Activated naive CD8-positive, alpha-beta T cell (primary cell): ENCODE measurements around the gene CHST1.

Source experiments
- H3K27ac Mint-ChIP-seq: one replicate; pipeline ENCODE4 v1.8.0; 2021; ENCODE audit warnings: mixed read lengths
- H3K27me3 Mint-ChIP-seq: one replicate; pipeline ENCODE4 v1.8.0; 2021; ENCODE audit warnings: mixed read lengths
- H3K36me3 Mint-ChIP-seq: one replicate; pipeline ENCODE4 v1.8.0; 2021; ENCODE audit warnings: mixed read lengths
- H3K4me1 Mint-ChIP-seq: one replicate; pipeline ENCODE4 v1.8.0; 2021; ENCODE audit warnings: low read depth, mixed read lengths
- H3K4me3 Mint-ChIP-seq: one replicate; pipeline ENCODE4 v1.8.0; 2021; ENCODE audit warnings: mild to moderate bottlenecking, mixed read lengths
- H3K9me3 Mint-ChIP-seq: one replicate; pipeline ENCODE4 v1.8.0; 2021; ENCODE audit warnings: low read depth, mixed read lengths

CHST1 gene, protein sequence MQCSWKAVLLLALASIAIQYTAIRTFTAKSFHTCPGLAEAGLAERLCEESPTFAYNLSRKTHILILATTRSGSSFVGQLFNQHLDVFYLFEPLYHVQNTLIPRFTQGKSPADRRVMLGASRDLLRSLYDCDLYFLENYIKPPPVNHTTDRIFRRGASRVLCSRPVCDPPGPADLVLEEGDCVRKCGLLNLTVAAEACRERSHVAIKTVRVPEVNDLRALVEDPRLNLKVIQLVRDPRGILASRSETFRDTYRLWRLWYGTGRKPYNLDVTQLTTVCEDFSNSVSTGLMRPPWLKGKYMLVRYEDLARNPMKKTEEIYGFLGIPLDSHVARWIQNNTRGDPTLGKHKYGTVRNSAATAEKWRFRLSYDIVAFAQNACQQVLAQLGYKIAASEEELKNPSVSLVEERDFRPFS

GRCh38 chr11:45665206-45665932 is at the start of gene CHST1:
Gene CHST1 (minus strand): TSS chr11:45665622. CDS start chr11:45650923, 14,699 bp downstream.
- Mint-ChIP-seq H3K36me3 (no peaks in the 10 kb centered on the region), H3K27me3 (peaks cover 21% of the 10 kb centered on the region), H3K4me3 (peak within 1 kb of the TSS; percentile 83), H3K4me1 (peaks cover 8% of the 10 kb centered on the region), H3K9me3 (no peaks in the 10 kb centered on the region), H3K27ac (no peak within 1 kb of the TSS)

DNA sequence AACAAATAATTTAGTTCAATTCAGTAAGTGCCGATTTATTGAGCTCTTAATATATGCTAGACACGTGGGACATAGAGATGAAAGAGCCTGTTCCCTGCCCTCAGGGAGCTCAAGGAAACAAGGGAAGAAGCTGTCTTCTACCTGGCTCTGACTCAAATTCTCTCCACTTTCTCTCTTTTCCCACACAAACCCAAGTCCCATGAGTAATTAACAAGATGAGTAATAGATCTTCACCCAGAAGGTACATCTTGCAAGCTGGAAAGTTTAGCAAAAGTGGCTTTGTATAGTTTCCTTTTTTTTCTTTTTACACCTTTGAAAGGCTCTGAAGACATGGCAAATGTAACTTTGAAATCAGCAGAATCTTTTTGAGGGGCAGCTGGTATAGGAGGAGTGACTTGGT is 48.2 kb upstream of the CHST1 start:
- no peak overlapping the region for H3K27ac Mint-ChIP-seq
- no peaks in the 10 kb centered on the region for H3K9me3 Mint-ChIP-seq
- no peaks in the 10 kb centered on the region for H3K36me3 Mint-ChIP-seq
- no peak overlapping the region for H3K4me3 Mint-ChIP-seq
- peaks cover 12% of the 10 kb centered on the region for H3K27me3 Mint-ChIP-seq
- no peaks in the 10 kb centered on the region for H3K4me1 Mint-ChIP-seq

DNA sequence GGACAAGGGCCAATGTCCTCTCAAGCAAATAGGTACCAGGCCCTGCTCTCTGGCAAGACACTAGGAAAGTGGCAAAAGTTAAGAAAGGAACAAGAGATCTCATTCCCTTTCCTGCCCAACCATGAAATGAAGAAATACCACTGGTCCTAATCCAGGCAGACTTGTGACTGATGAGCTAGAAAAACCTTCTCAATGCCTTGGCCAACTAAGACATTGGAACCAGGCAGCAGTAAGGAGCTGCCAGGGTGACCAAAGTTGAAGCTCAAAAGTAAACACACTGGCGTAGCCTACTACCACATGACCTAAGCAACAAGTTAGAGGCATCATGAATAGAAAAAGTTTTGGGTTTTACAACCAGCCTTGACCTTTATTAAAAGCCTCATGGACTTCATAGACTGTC is 45.1 kb upstream of the CHST1 start:
- H3K36me3 Mint-ChIP-seq = no peaks in the 10 kb centered on the region
- H3K4me3 Mint-ChIP-seq = no peak overlapping the region
- no peak overlapping the region for H3K27ac Mint-ChIP-seq
- H3K4me1 Mint-ChIP-seq = no peaks in the 10 kb centered on the region
- peaks cover 18% of the 10 kb centered on the region for H3K27me3 Mint-ChIP-seq
- no peaks in the 10 kb centered on the region for H3K9me3 Mint-ChIP-seq

DNA sequence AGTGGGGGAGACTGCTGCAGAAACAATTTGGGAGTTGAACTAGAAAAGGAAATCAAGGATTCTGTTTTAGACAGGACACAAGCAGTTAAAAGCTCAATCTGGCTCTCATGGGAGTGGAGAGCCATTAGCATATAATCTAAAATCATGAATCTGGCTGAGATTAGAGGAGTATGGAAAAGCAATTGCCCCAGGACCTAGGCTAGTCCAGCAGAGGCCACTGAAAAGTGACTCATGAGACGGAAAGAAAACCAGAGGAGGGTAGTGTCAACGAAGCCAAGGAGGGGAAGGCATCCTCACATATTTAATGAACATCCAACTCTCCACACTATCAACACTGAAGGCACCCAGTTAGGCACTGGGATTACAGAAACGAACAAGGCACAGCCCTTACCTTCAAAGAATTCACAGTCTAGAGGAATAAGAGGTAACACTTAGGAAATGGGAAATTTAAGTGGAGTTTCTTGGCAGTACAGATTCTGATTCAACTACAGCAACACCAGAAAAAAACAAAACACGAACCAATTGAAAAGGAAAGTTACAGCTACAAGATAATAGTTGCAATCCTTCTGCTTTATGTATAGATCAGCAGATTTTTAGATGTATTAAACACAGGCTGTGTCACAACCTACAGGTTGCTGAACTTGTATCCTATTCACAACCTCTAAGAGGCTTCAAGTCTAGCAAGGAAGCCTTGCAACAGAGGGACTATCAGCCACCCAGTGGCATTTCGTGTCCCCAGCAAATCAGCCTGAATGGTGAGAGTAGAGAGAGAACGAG is 43.7 kb upstream of the CHST1 start:
- Mint-ChIP-seq H3K9me3 (no peaks in the 10 kb centered on the region), H3K27me3 (peaks cover 19% of the 10 kb centered on the region), H3K36me3 (no peaks in the 10 kb centered on the region), H3K4me1 (no peaks in the 10 kb centered on the region), H3K4me3 (no peak overlapping the region), H3K27ac (no peak overlapping the region)

DNA sequence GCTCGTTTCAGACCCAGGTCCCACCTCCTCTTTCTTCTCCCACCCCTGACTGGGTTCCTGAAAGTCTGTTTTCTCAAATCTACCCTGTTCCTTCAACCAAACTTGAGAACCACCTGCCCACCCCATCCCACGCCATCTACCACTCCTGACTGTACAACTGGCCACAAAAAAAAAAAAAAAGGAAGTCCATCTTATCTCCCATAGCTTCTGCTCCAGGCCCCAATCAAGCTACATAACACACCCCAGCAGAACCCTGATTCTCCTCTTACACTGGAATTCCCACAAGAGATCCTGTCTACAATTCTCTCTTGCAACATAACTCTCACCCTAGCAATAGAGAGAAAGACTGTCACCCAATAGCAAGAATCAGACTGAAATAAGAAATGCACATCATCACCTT is 39.2 kb upstream of the CHST1 start:
- no peaks in the 10 kb centered on the region for H3K4me1 Mint-ChIP-seq
- peaks cover 15% of the 10 kb centered on the region for H3K27me3 Mint-ChIP-seq
- no peaks in the 10 kb centered on the region for H3K36me3 Mint-ChIP-seq
- no peak overlapping the region for H3K27ac Mint-ChIP-seq
- no peak overlapping the region for H3K4me3 Mint-ChIP-seq
- H3K9me3 Mint-ChIP-seq = no peaks in the 10 kb centered on the region

GRCh38 chr11:45704133-45704532 is 38.7 kb upstream of the CHST1 start:
- no peaks in the 10 kb centered on the region for H3K36me3 Mint-ChIP-seq
- H3K9me3 Mint-ChIP-seq = no peaks in the 10 kb centered on the region
- H3K27ac Mint-ChIP-seq = no peak overlapping the region
- H3K27me3 Mint-ChIP-seq = peaks cover 15% of the 10 kb centered on the region
- H3K4me1 Mint-ChIP-seq = no peaks in the 10 kb centered on the region
- no peak overlapping the region for H3K4me3 Mint-ChIP-seq

DNA sequence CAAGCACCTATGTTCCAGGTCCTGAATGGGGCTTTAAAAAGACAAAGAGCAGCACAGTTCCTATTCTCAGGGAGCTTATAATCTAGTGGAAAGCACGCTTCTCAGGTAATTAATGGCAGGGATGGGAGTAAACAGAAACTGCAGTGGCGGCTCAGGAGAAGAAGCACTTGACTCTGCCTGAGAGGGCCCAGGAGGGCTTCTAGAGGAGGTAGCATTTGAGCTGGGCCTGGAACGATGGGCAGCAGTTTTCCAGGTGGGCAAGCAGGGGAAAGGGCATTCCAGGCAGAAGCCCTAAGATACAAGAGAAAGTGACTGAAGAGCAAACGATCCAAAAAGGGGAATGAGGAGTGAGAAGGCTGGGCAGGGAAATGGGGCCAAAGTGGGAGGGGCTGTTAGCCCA is 37.1 kb upstream of the CHST1 start:
- Mint-ChIP-seq H3K36me3 (no peaks in the 10 kb centered on the region), H3K4me1 (no peaks in the 10 kb centered on the region), H3K9me3 (no peaks in the 10 kb centered on the region), H3K4me3 (no peak overlapping the region), H3K27me3 (peaks cover 10% of the 10 kb centered on the region), H3K27ac (no peak overlapping the region)

GRCh38 chr11:45698777-45699497 is 33.5 kb upstream of the CHST1 start:
- H3K27ac Mint-ChIP-seq = no peak overlapping the region
- no peak overlapping the region for H3K4me3 Mint-ChIP-seq
- no peaks in the 10 kb centered on the region for H3K36me3 Mint-ChIP-seq
- no peaks in the 10 kb centered on the region for H3K9me3 Mint-ChIP-seq
- peaks cover 6% of the 10 kb centered on the region for H3K27me3 Mint-ChIP-seq
- H3K4me1 Mint-ChIP-seq = no peaks in the 10 kb centered on the region

GRCh38 chr11:45692808-45693453 is 27.5 kb upstream of the CHST1 start:
- no peaks in the 10 kb centered on the region for H3K27me3 Mint-ChIP-seq
- H3K27ac Mint-ChIP-seq = no peak overlapping the region
- H3K4me1 Mint-ChIP-seq = no peaks in the 10 kb centered on the region
- no peak overlapping the region for H3K4me3 Mint-ChIP-seq
- no peaks in the 10 kb centered on the region for H3K36me3 Mint-ChIP-seq
- peaks cover 5% of the 10 kb centered on the region for H3K9me3 Mint-ChIP-seq

DNA sequence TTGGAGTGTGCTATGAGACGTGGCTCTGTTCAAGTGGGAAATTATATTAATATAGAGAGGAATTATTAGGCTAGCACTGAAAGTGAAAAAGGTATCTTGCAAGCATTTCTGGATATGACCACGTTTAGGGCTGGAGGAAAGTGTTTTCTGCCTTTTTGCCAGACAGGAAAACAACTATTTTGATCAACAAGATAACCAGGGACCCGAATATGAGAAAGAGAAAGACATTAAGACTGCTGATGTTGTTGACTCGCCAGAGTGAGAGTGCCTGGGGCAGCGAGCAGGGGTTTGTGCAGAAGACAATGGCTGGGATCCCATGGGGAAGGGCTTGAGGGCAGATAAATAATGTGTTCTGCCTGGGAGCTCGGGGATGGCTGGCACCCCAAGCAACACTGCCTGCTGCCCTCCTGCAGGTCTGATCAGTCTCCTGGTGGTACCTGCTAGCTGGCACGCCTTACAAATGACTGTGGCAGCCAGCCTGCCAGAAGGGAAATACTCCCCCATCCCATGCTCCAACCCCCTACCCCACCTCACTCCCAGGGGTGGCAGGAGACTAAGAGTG is 23.1 kb upstream of the CHST1 start:
- Mint-ChIP-seq H3K27ac (no peak overlapping the region), H3K4me1 (no peaks in the 10 kb centered on the region), H3K9me3 (peaks cover 5% of the 10 kb centered on the region), H3K4me3 (no peak overlapping the region), H3K36me3 (no peaks in the 10 kb centered on the region), H3K27me3 (no peaks in the 10 kb centered on the region)

DNA sequence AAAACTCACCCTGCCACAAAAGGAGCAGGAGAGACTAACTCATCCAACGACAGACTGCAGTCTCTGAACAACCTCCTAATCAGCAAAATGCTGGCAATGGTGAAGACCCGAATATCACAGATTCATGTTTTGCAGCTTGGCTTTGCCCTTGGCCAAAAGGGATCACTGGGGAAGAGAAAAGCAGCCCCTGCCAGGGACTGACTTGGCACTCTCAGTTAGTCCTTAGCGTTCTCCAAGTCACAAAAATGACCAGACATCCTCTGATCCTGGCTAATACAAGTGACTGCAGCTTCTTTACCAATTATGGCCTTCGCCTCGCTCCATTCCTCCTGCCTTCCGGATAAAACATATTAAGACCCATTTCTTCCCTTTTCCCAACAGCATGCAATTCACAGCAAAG is 22.4 kb upstream of the CHST1 start:
- no peaks in the 10 kb centered on the region for H3K36me3 Mint-ChIP-seq
- H3K4me1 Mint-ChIP-seq = no peaks in the 10 kb centered on the region
- no peaks in the 10 kb centered on the region for H3K27me3 Mint-ChIP-seq
- no peak overlapping the region for H3K4me3 Mint-ChIP-seq
- no peak overlapping the region for H3K27ac Mint-ChIP-seq
- H3K9me3 Mint-ChIP-seq = peaks cover 5% of the 10 kb centered on the region

DNA sequence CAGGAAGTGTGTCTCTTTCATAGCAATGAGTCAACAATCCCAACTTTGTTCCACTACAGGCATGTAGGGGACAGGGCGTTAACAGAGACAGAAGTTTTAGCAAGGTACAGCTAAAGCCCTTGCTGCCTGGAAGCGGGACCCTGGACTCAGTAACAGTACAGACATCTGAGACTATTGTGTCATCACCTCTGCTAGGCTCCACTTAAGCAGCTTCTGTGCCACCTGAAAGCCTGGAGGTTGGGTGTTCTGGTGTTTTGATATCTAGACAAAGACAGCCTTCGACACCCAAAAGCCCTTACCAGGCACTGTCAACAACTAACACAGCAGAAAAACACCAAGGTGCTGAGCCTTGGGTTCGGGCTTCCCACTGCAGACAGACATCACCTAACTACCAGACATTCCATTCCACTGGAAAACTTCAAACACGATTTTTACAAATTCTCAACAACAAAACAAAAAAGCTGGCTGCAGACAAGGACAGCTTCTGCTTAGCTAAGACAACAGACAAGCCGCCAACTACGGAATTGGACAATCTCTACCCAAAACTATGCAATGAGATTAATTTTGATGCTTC is 20.6 kb upstream of the CHST1 start:
- no peaks in the 10 kb centered on the region for H3K4me1 Mint-ChIP-seq
- H3K4me3 Mint-ChIP-seq = no peak overlapping the region
- no peaks in the 10 kb centered on the region for H3K36me3 Mint-ChIP-seq
- no peak overlapping the region for H3K27ac Mint-ChIP-seq
- H3K9me3 Mint-ChIP-seq = no peaks in the 10 kb centered on the region
- no peaks in the 10 kb centered on the region for H3K27me3 Mint-ChIP-seq

- H3K27ac Mint-ChIP-seq = no peak overlapping the region
- H3K9me3 Mint-ChIP-seq = no peaks in the 10 kb centered on the region
- H3K27me3 Mint-ChIP-seq = no peaks in the 10 kb centered on the region
- H3K36me3 Mint-ChIP-seq = no peaks in the 10 kb centered on the region
- no peak overlapping the region for H3K4me3 Mint-ChIP-seq
- no peaks in the 10 kb centered on the region for H3K4me1 Mint-ChIP-seq
These were observed 19.0 kb upstream of the CHST1 start for GRCh38 chr11:45684440-45684839.
